ENCODE data around the gene SIPA1. TPM values are rescaled to one million over a fixed set of nuclear protein-coding genes. Genes with fewer than 3 reads are reported as not detected.

Gene SIPA1
- total RNA-seq, 1 donor from 2014 or later: 42.9 TPM

- no peaks in the 10 kb centered on the region for H3K4me1 Mint-ChIP-seq
- no peak overlapping the region for H3K4me3 Mint-ChIP-seq
- no peaks in the 10 kb centered on the region for H3K9me3 Mint-ChIP-seq
- H3K27me3 Mint-ChIP-seq (ENCODE audit: low read depth): no peaks in the 10 kb centered on the region
- no peak for DNase-seq (ENCODE audit: low spot score in 2 of 2, unreplicated experiment in 2 of 2)
- no peak overlapping the region for H3K27ac Mint-ChIP-seq
- H3K36me3 Mint-ChIP-seq: peaks cover 16% of the 10 kb centered on the region
- no peak for TF ChIP-seq CTCF (IDR thresholded peaks at IDR 0.05; ENCODE audit: unreplicated experiment)
These were observed 7.7 kb upstream of the SIPA1 start for GRCh38 chr11:65630215-65630614.

- Mint-ChIP-seq H3K27ac (no peak overlapping the region), H3K36me3 (peaks cover 14% of the 10 kb centered on the region), H3K9me3 (no peaks in the 10 kb centered on the region), H3K4me1 (peaks cover 6% of the 10 kb centered on the region), H3K27me3 (ENCODE audit: low read depth) (no peaks in the 10 kb centered on the region), H3K4me3 (no peak overlapping the region)
- DNase-seq (ENCODE audit: low spot score in 2 of 2, unreplicated experiment in 2 of 2): no peak
- TF ChIP-seq CTCF (IDR thresholded peaks at IDR 0.05; ENCODE audit: unreplicated experiment): no peak
These were observed 4.4 kb upstream of the SIPA1 start for GRCh38 chr11:65633390-65634108.

GRCh38 chr11:65634109-65634436 is 3.8 kb upstream of the SIPA1 start:
- Mint-ChIP-seq H3K27me3 (ENCODE audit: low read depth) (no peaks in the 10 kb centered on the region), H3K9me3 (no peaks in the 10 kb centered on the region), H3K4me3 (no peak overlapping the region), H3K4me1 (peaks cover 10% of the 10 kb centered on the region), H3K27ac (no peak overlapping the region), H3K36me3 (peaks cover 14% of the 10 kb centered on the region)
- DNase-seq (ENCODE audit: low spot score in 2 of 2, unreplicated experiment in 2 of 2): no peak
- TF ChIP-seq CTCF (IDR thresholded peaks at IDR 0.05; ENCODE audit: unreplicated experiment): no peak

- DNase-seq (ENCODE audit: low spot score in 2 of 2, unreplicated experiment in 2 of 2): no peak
- Mint-ChIP-seq H3K4me1 (peaks cover 10% of the 10 kb centered on the region), H3K27ac (no peak overlapping the region), H3K4me3 (no peak overlapping the region), H3K27me3 (ENCODE audit: low read depth) (no peaks in the 10 kb centered on the region), H3K36me3 (peaks cover 12% of the 10 kb centered on the region), H3K9me3 (no peaks in the 10 kb centered on the region)
- TF ChIP-seq CTCF (IDR thresholded peaks at IDR 0.05; ENCODE audit: unreplicated experiment): no peak
These were observed 3.5 kb upstream of the SIPA1 start for GRCh38 chr11:65634440-65634839.

GRCh38 chr11:65634905-65635731 is 2.8 kb upstream of the SIPA1 start:
- Mint-ChIP-seq H3K4me1 (peaks cover 10% of the 10 kb centered on the region), H3K4me3 (no peak overlapping the region), H3K27ac (no peak overlapping the region), H3K9me3 (no peaks in the 10 kb centered on the region), H3K36me3 (peaks cover 12% of the 10 kb centered on the region), H3K27me3 (ENCODE audit: low read depth) (no peaks in the 10 kb centered on the region)
- no peak for TF ChIP-seq CTCF (IDR thresholded peaks at IDR 0.05; ENCODE audit: unreplicated experiment)
- no peak for DNase-seq (ENCODE audit: low spot score in 2 of 2, unreplicated experiment in 2 of 2)

Measured in mesothelial cell of epicardium (in vitro differentiated cells).